ENCODE results near the gene TFAP2C. TPM values are rescaled to one million over a fixed set of nuclear protein-coding genes. Genes with fewer than 3 reads are reported as not detected.

TFAP2C gene
- total and polyA plus RNA-seq, 2 donors (not counting 3 experiments of a cell fraction or from before 2014, with no cell fraction given), result 0.06 TPM; not detected in 1

- H3K4me3 ChIP-seq (replicated peaks in 1 of 3; ENCODE audit: insufficient read depth in 1 of 3, low read depth in 1 of 3, low read length in 3 of 3), result no peak overlapping the region
- no TSS peak for BruUV-seq (replicated peaks)
- no peak for FAIRE-seq
- H3K79me2 ChIP-seq (ENCODE audit: control insufficient read depth, insufficient read depth, low read length), result no peaks in the 10 kb centered on the region
- no peaks in the 10 kb centered on the region for H3K9me3 ChIP-seq (replicated peaks; ENCODE audit: control insufficient read depth, insufficient read depth, low read length)
- dilution Hi-C loops (cut with MboI; ENCODE audit: extremely low pct_ligation_motif_present, low sequenced_read_pairs) (no loop called here), intact Hi-C loops (cut with micrococcal nuclease) (no loop called here)
- ChIA-PET POLR2A (no interaction called here), CTCF (no interaction called here)
- H3K27ac ChIP-seq (ENCODE audit: insufficient read depth, low read depth, low read length), result no peak overlapping the region
- no peak overlapping the region for H3K9ac ChIP-seq (replicated peaks; ENCODE audit: extremely low read depth, insufficient read depth, low read length)
- no peaks in the 10 kb centered on the region for H3K4me1 ChIP-seq (ENCODE audit: control insufficient read depth, extremely low read depth, insufficient read depth, low read length)
- no peaks in the 10 kb centered on the region for H3K9me1 ChIP-seq (replicated peaks; ENCODE audit: control insufficient read depth, extremely low read depth, insufficient read depth, low read length)
- H3K36me3 ChIP-seq (ENCODE audit: control insufficient read depth in 2 of 2, extremely low read depth in 1 of 2, insufficient read depth in 2 of 2, low read length in 2 of 2), result no peaks in the 10 kb centered on the region
- TF ChIP-seq JUN (IDR thresholded peaks at IDR 0.05; ENCODE audit: borderline replicate concordance, insufficient read depth, insufficient read length, low read depth) (no peak), POLR2A (IDR thresholded peaks at IDR 0.05; ENCODE audit: low read depth, low read length) (no peak), MYC (IDR thresholded peaks at IDR 0.05; ENCODE audit: low read depth, low read length) (no peak), GATA2 (IDR thresholded peaks at IDR 0.05; ENCODE audit: insufficient read depth, insufficient read length, low read depth, low read length) (no peak), CTCF (IDR thresholded peaks at IDR 0.05; ENCODE audit: extremely low read depth in 1 of 2, insufficient read depth in 1 of 2, low read depth in 1 of 2, low read length in 2 of 2) (no peak), FOS (IDR thresholded peaks at IDR 0.05; ENCODE audit: borderline replicate concordance, insufficient read depth, low read length) (no peak), EZH2 (IDR thresholded peaks at IDR 0.05; ENCODE audit: borderline replicate concordance, low read depth, low read length, severe bottlenecking) (no peak), MAX (IDR thresholded peaks at IDR 0.05; ENCODE audit: insufficient read depth, insufficient read length) (no peak), POLR2AphosphoS5 (IDR thresholded peaks at IDR 0.05; ENCODE audit: insufficient read depth, low read depth, low read length) (no peak)
- H3K4me2 ChIP-seq (ENCODE audit: insufficient read depth, low read length), result no peak overlapping the region
- H3K27me3 ChIP-seq (ENCODE audit: control insufficient read depth in 2 of 2, insufficient read depth in 2 of 2, low read length in 2 of 2), result no peaks in the 10 kb centered on the region
- no peaks in the 10 kb centered on the region for H4K20me1 ChIP-seq (replicated peaks; ENCODE audit: control insufficient read depth, extremely low read depth, insufficient read depth, low read length)
- no peak for DNase-seq (ENCODE audit: low read depth, low spot score)
- no peak overlapping the region for H2AFZ ChIP-seq (ENCODE audit: low read depth, low read length)
Measured at GRCh38 chr20:56616716-56617115, 12.4 kb upstream of the TFAP2C start.

Data from endothelial cell of umbilical vein (primary cell).